Measurements from ENCODE around the gene NRP1. TPM values are rescaled to one million over a fixed set of nuclear protein-coding genes. Genes with fewer than 3 reads are reported as not detected.
"Not testable (repeated sequence)": the region's sequence is repeated elsewhere in the genome, so short reads cannot be mapped to it uniquely, and the experiment has no call there.

NRP1 gene
- under 1 TPM; 0.19 to 0.44 TPM for total RNA-seq

GRCh38 chr10:33334153-33334804, at the start of gene NRP1:
Gene NRP1, minus strand, starts transcription at chr10:33334667. Its CDS starts 285 bp downstream, at chr10:33334382.
- H3K36me3 Mint-ChIP-seq = no peaks in the 10 kb centered on the region
- DNase-seq = peak; percentile 12
- H3K4me1 Mint-ChIP-seq = peaks cover 11% of the 10 kb centered on the region
- peaks cover 84% of the 10 kb centered on the region for H3K27me3 Mint-ChIP-seq
- H3K9me3 Mint-ChIP-seq = no peaks in the 10 kb centered on the region
- no peak within 1 kb of the TSS for H3K27ac Mint-ChIP-seq
- H3K4me3 Mint-ChIP-seq = peak within 1 kb of the TSS; percentile 75

- H3K9me3 Mint-ChIP-seq, H3K27ac Mint-ChIP-seq, H3K4me1 Mint-ChIP-seq, DNase-seq, H3K4me3 Mint-ChIP-seq, H3K36me3 Mint-ChIP-seq: not testable (repeated sequence)
- H3K27me3 Mint-ChIP-seq = peaks cover 17% of the 10 kb centered on the region
These were observed 49.7 kb upstream of the NRP1 start for GRCh38 chr10:33384201-33384600.

GRCh38 chr10:33382921-33383713, 48.6 kb upstream of the NRP1 start:
- Mint-ChIP-seq H3K4me3 (no peak overlapping the region), H3K27me3 (peaks cover 14% of the 10 kb centered on the region), H3K4me1 (peaks cover 2% of the 10 kb centered on the region), H3K36me3 (no peaks in the 10 kb centered on the region), H3K27ac (no peak overlapping the region), H3K9me3 (no peaks in the 10 kb centered on the region)
- no peak for DNase-seq

- H3K36me3 Mint-ChIP-seq = no peaks in the 10 kb centered on the region
- H3K27ac Mint-ChIP-seq = no peak overlapping the region
- H3K4me3 Mint-ChIP-seq = no peak overlapping the region
- peaks cover 11% of the 10 kb centered on the region for H3K4me1 Mint-ChIP-seq
- peaks cover 14% of the 10 kb centered on the region for H3K27me3 Mint-ChIP-seq
- no peak for DNase-seq
- no peaks in the 10 kb centered on the region for H3K9me3 Mint-ChIP-seq
These were observed 47.7 kb upstream of the NRP1 start for GRCh38 chr10:33382216-33382600.

GRCh38 chr10:33381451-33382215, 47.2 kb upstream of the NRP1 start:
- Mint-ChIP-seq H3K4me3 (no peak overlapping the region), H3K27me3 (peaks cover 10% of the 10 kb centered on the region), H3K36me3 (no peaks in the 10 kb centered on the region), H3K4me1 (peaks cover 17% of the 10 kb centered on the region), H3K9me3 (no peaks in the 10 kb centered on the region), H3K27ac (no peak overlapping the region)
- no peak for DNase-seq

- Mint-ChIP-seq H3K36me3 (no peaks in the 10 kb centered on the region), H3K4me1 (peaks cover 22% of the 10 kb centered on the region), H3K4me3 (no peak overlapping the region), H3K27ac (peak overlapping the region; percentile 45), H3K27me3 (peaks cover 8% of the 10 kb centered on the region), H3K9me3 (no peaks in the 10 kb centered on the region)
- no peak for DNase-seq
These were observed 43.2 kb upstream of the NRP1 start for GRCh38 chr10:33377658-33378025.

- no peak for DNase-seq
- Mint-ChIP-seq H3K27ac (peak overlapping the region; percentile 45), H3K4me3 (no peak overlapping the region), H3K36me3 (no peaks in the 10 kb centered on the region), H3K27me3 (peaks cover 4% of the 10 kb centered on the region), H3K4me1 (peaks cover 22% of the 10 kb centered on the region), H3K9me3 (no peaks in the 10 kb centered on the region)
These were observed 42.6 kb upstream of the NRP1 start for GRCh38 chr10:33376976-33377657.

- Mint-ChIP-seq H3K27me3 (peaks cover 4% of the 10 kb centered on the region), H3K4me1 (peaks cover 22% of the 10 kb centered on the region), H3K9me3 (no peaks in the 10 kb centered on the region), H3K36me3 (no peaks in the 10 kb centered on the region), H3K27ac (no peak overlapping the region), H3K4me3 (no peak overlapping the region)
- DNase-seq = no peak
These were observed 42.0 kb upstream of the NRP1 start for GRCh38 chr10:33376476-33376875.

- H3K4me1 Mint-ChIP-seq = peaks cover 20% of the 10 kb centered on the region
- no peaks in the 10 kb centered on the region for H3K36me3 Mint-ChIP-seq
- peaks cover 9% of the 10 kb centered on the region for H3K27me3 Mint-ChIP-seq
- no peaks in the 10 kb centered on the region for H3K9me3 Mint-ChIP-seq
- no peak for DNase-seq
- no peak overlapping the region for H3K4me3 Mint-ChIP-seq
- H3K27ac Mint-ChIP-seq = no peak overlapping the region
These were observed 38.8 kb upstream of the NRP1 start for GRCh38 chr10:33373263-33373662.

- Mint-ChIP-seq H3K27me3 (peaks cover 9% of the 10 kb centered on the region), H3K9me3 (no peaks in the 10 kb centered on the region), H3K4me1 (peaks cover 3% of the 10 kb centered on the region), H3K4me3 (no peak overlapping the region), H3K36me3 (no peaks in the 10 kb centered on the region), H3K27ac (no peak overlapping the region)
- DNase-seq = no peak
These were observed 36.8 kb upstream of the NRP1 start for GRCh38 chr10:33371234-33371633.

GRCh38 chr10:33370434-33370930, 36.0 kb upstream of the NRP1 start:
- DNase-seq = no peak
- Mint-ChIP-seq H3K27me3 (peaks cover 9% of the 10 kb centered on the region), H3K27ac (no peak overlapping the region), H3K36me3 (no peaks in the 10 kb centered on the region), H3K9me3 (no peaks in the 10 kb centered on the region), H3K4me1 (peaks cover 5% of the 10 kb centered on the region), H3K4me3 (no peak overlapping the region)

GRCh38 chr10:33368086-33368485, 33.6 kb upstream of the NRP1 start:
- no peak overlapping the region for H3K27ac Mint-ChIP-seq

GRCh38 chr10:33365871-33366411, 31.5 kb upstream of the NRP1 start:
- Mint-ChIP-seq H3K27ac (peak overlapping the region; percentile 83), H3K9me3 (no peaks in the 10 kb centered on the region), H3K4me3 (no peak overlapping the region), H3K36me3 (no peaks in the 10 kb centered on the region), H3K27me3 (peaks cover 21% of the 10 kb centered on the region), H3K4me1 (peaks cover 13% of the 10 kb centered on the region)
- peak; percentile 15 for DNase-seq

More at GRCh38 chr10:33368086-33368485, 33.6 kb upstream of the NRP1 start:
- Mint-ChIP-seq H3K9me3 (no peaks in the 10 kb centered on the region), H3K36me3 (no peaks in the 10 kb centered on the region), H3K27me3 (peaks cover 16% of the 10 kb centered on the region), H3K4me1 (peaks cover 13% of the 10 kb centered on the region), H3K4me3 (no peak overlapping the region)
- DNase-seq = no peak

- H3K36me3 Mint-ChIP-seq = no peaks in the 10 kb centered on the region
- no peak for DNase-seq
- H3K9me3 Mint-ChIP-seq = no peaks in the 10 kb centered on the region
- H3K27ac Mint-ChIP-seq = peak overlapping the region; percentile 83
- no peak overlapping the region for H3K4me3 Mint-ChIP-seq
- peaks cover 13% of the 10 kb centered on the region for H3K4me1 Mint-ChIP-seq
- peaks cover 21% of the 10 kb centered on the region for H3K27me3 Mint-ChIP-seq
These were observed 30.8 kb upstream of the NRP1 start for GRCh38 chr10:33365301-33365700.

Measured in activated naive CD8-positive, alpha-beta T cell treated with anti-CD3 and anti-CD28 coated beads for 36 hours (primary cell).